Muscle layer of duodenum (tissue), 2 donors: ENCODE results near the gene OR7C1.
"Not testable (repeated sequence)": the region's sequence is repeated elsewhere in the genome, so short reads cannot be mapped to it uniquely, and the experiment has no call there.

Source experiments
- H3K27ac ChIP-seq: one replicate; pipeline ENCODE4 v1.7.0; 2013; ENCODE audit warnings: mild to moderate bottlenecking, low read length
- H3K27me3 ChIP-seq: one replicate; pipeline ENCODE4 v1.7.0; 2013; ENCODE audit warnings: low read depth, mild to moderate bottlenecking, control low read depth, low read length
- H3K36me3 ChIP-seq, 2 donors: one replicate each; pipeline ENCODE4 v1.7.0; 2013; ENCODE audit warnings: low read length in 2 of 2, control low read depth in 1 of 2, mild to moderate bottlenecking in 1 of 2; ENCODE audit not compliant: insufficient read depth in 2 of 2, control insufficient read depth in 1 of 2
- H3K4me1 ChIP-seq, 2 donors: one replicate each; pipeline ENCODE4 v1.7.0; 2013; ENCODE audit warnings: low read length in 2 of 2, mild to moderate bottlenecking in 2 of 2, control low read depth in 1 of 2, moderate library complexity in 1 of 2; ENCODE audit not compliant: insufficient read depth in 2 of 2, control insufficient read depth in 1 of 2
- H3K4me3 ChIP-seq, 2 donors: one replicate each; pipeline ENCODE4 v1.7.0; 2013; ENCODE audit warnings: low read length in 2 of 2, low read depth in 1 of 2, mild to moderate bottlenecking in 1 of 2
- H3K9me3 ChIP-seq, 2 donors: one replicate each; pipeline ENCODE4 v1.7.0; 2013; ENCODE audit warnings: low read length in 2 of 2, control low read depth in 1 of 2, mild to moderate bottlenecking in 1 of 2; ENCODE audit not compliant: control insufficient read depth in 1 of 2
- donor health status: healthy.

OR7C1 gene

DNA sequence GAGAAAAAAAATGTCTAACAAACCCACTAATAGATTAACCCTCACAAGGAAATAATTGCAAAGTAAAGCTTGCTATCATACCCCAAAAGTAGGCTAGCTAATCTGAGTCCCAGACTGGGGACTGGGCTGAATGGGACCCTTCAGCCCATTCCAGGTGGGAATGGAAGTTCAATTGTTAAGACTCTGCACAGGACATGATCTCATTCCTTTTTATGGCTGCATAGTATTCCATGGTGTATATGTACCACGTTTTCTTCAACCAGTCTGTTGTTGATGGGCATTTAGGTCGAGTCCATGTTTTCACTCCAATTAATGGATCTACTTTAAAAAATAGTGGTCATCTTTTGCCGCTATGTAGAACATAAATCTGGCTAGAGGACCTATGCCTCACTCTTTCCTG, 17.9 kb downstream of the OR7C1 start:
- Histone ChIP-seq H3K36me3 (no peaks in the 10 kb centered on the region), H3K4me1 (no peaks in the 10 kb centered on the region), H3K4me3 (no peak overlapping the region), H3K9me3 (no peaks in the 10 kb centered on the region), H3K27ac (no peak overlapping the region), H3K27me3 (no peaks in the 10 kb centered on the region)

DNA sequence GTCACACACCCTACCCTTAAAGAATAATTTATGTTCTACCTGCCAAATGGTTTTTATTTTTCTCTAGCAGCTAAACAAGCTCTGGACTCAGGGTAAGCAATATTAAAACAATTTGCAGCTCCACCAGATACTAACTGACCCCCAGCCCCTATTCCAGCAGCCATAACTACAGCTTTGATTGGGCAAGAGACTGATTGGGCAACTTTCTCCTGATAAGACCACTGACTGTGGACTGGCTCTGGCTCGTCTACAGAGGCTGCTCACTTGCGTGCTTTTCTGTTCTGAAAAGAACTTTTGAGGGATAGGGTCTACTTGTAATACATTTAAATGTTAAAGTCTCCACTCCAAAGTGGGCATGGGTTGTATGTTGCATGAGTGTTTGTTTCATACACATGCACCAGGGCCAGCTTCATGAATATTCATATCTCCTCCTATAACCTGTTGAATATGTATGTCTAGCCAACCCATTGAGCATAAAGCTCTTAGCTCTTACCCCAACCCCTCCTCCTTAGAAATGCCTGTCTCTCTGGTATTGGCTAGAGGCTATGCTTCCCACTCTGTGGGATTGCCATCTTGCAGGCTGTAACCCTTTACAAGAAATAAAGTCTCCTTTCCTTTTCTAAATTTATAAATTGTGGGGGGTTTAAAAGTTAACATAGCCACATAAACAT, 19.9 kb downstream of the OR7C1 start:
- no peak overlapping the region for H3K27ac ChIP-seq
- H3K27me3 ChIP-seq: no peaks in the 10 kb centered on the region
- H3K4me3 ChIP-seq: no peak overlapping the region
- H3K4me1 ChIP-seq: no peaks in the 10 kb centered on the region
- H3K36me3 ChIP-seq: no peaks in the 10 kb centered on the region
- no peaks in the 10 kb centered on the region for H3K9me3 ChIP-seq

DNA sequence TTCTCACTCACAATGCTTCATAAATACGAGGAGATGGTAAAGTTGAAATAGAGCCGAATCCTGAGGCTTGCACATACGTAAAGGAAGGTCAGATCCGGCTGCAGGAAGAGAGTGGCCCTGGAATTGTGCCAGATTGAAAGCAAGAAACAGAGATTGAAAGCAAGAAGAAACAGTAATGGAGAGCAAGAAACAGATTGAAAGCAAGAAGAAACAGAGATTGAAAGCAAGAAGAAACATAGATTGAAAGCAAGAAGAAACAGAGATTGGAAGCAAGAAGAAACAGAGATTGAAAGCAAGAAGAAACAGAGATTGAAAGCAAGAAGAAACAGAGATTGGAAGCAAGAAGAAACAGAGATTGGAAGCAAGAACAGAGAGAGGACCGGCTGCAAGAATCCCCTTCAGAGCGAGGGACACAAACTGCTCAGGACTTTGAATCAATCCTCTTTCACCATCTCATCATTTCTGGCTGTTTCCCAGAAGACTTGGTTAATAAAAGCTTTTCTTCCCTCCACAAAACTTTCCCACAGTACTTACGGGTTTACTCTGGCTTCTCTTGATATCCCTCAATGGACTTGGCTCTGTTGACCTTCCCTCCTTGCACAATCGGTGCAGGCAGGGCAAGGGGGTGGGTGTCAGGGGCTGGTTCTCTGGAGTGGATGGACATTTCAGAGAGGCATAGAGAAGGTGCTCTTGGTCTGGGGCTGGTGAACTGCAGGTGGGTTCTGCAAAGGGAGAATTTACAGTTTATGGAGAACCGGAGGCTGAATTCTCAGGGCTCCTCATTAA, 25.5 kb downstream of the OR7C1 start:
- Histone ChIP-seq H3K9me3 (no peaks in the 10 kb centered on the region), H3K4me1 (no peaks in the 10 kb centered on the region), H3K27ac (no peak overlapping the region), H3K4me3 (no peak overlapping the region), H3K36me3 (no peaks in the 10 kb centered on the region), H3K27me3 (no peaks in the 10 kb centered on the region)

DNA sequence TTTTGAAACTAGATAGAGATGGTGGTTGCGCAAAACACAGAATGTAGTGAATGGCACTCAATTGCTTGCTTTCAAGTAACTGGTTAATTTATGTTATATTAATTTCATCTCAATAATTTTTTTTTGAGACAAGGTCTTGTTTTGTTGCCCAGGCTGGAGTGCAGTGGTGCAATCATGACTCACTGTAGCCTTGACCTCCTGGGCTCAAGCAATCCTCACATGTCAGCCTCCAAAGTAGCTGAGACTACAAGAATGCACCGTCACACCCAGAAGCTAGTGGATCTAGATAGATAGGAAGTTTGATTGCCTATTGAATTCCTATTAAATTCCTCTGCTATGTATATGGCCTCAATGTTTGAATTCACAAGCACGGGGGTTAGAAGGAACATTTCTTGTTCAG, 30.2 kb downstream of the OR7C1 start:
- Histone ChIP-seq H3K9me3 (no peaks in the 10 kb centered on the region), H3K36me3 (no peaks in the 10 kb centered on the region), H3K4me1 (no peaks in the 10 kb centered on the region), H3K27ac (no peak overlapping the region), H3K27me3 (no peaks in the 10 kb centered on the region), H3K4me3 (no peak overlapping the region)

DNA sequence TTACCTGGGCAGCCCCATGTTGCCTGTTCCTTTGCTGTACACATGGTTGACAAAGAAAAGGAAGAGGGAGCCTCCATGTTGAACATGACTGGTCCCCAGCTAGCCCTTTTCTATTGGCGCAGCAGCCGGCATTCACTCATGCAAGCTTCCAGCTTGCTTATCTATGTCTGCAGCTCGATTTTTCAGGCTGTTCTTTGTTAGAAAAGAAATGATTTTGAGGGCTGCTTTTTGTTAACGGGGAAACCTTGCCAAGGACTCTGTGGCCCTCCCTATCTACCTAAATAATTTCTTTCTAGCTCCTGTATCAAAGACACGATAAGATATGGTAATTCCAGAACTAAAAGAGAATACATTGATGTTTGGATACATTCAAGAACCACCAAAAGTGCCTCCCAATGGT, 36.2 kb downstream of the OR7C1 start:
- Histone ChIP-seq H3K4me3 (no peak overlapping the region), H3K27me3 (no peaks in the 10 kb centered on the region), H3K4me1 (no peaks in the 10 kb centered on the region), H3K9me3 (no peaks in the 10 kb centered on the region), H3K36me3 (no peaks in the 10 kb centered on the region), H3K27ac (no peak overlapping the region)

DNA sequence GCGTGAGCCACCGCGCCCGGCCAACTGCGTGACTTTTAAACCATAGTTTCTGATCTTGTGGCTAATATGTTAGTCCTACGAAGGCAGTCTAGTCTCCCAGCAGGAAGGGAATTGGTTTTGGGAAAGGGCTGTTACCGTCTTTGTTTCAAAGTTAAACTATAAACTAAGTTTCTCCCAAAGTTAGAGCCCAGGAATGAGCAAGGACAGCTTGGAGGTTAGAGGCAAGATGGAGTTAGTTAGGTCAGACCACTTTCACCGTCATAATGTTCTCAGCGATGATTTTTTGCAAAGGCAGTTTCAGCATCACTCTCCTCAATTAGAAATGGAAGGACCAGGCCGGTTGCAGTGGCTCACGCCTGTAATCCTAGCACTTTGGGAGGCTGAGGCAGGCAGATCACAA, 39.0 kb downstream of the OR7C1 start:
- Histone ChIP-seq H3K4me3 (no peak overlapping the region), H3K27me3 (no peaks in the 10 kb centered on the region), H3K36me3 (no peaks in the 10 kb centered on the region), H3K27ac (no peak overlapping the region), H3K4me1 (no peaks in the 10 kb centered on the region), H3K9me3 (peaks cover 0 to 3% of the 10 kb centered on the region in 2 donors)

DNA sequence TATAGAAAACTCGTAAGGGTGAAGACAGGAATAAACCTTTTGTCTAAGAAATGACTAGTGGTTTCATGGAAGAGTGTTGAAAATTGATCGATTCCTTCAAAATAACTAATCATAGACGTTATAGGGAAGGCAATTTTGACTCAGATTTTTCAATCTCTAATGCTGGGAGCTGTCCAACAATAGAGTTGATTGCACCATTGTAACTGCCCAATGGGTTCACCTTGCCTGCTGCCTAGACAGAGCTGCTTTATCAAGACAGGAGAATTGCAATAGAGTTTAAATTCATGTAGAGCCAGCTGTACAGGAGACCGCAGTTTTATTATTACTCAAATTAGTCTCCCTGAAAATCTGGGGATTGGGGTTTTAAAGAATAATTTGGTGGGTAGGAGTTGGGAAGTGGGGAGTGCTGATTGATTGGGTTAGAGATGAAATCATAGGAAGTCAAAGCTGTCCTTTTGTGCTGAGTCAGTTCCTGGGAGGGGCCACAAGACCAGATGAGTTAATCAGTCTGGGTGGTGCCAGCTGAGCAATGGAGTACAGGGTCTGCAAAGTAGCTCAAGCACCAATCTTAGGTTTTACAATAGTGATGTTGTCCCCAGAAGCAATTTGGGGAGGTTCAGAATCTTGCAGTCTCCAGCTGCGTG, 39.8 kb downstream of the OR7C1 start:
- H3K4me3 ChIP-seq: no peak overlapping the region
- H3K27ac ChIP-seq: no peak overlapping the region
- no peaks in the 10 kb centered on the region for H3K27me3 ChIP-seq
- H3K36me3 ChIP-seq: no peaks in the 10 kb centered on the region
- H3K9me3 ChIP-seq: peaks cover 0 to 3% of the 10 kb centered on the region in 2 donors
- no peaks in the 10 kb centered on the region for H3K4me1 ChIP-seq

DNA sequence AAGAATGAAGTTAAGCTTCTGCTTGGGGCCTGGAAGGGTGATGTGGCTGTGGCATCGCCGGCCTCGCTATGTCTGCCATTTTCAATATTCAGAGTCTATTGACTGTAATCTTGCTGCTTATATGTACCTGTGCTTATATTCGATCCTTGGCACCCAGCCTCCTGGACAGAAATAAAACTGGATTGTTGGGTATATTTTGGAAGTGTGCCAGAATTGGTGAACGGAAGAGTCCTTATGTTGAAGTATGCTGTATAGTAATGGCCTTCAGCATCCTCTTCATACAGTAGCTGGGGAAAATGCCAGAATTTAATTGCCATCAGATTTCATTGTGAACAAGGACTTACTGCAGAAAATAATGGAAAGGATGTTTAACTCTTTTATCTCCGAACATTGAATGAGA, 42.7 kb downstream of the OR7C1 start:
- not testable (repeated sequence) for H3K27ac ChIP-seq, H3K4me1 ChIP-seq, H3K36me3 ChIP-seq, H3K9me3 ChIP-seq, H3K27me3 ChIP-seq, H3K4me3 ChIP-seq

DNA sequence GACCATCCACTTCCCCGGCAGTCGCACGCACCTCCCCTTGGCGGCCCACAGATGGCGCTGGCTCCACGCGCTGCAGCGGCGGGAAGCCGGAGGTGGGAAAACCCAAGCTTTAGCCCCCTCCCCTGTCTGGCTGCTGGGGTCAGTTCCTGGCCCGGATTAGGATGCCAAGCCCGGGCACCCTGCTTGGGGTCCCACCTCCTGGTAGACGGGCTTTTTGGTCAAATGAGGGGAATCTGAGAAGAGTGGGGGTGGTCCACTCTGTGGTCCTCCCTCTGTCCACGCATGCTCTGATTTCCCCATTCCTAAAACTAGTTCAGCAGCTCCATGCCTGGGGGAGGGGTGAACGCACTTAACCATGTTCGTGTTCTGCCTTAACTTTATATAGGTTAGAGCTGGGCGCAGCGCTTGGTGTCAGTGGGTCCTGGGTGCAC, 48.5 kb downstream of the OR7C1 start:
- Histone ChIP-seq H3K9me3 (peaks cover 0 to 6% of the 10 kb centered on the region in 2 donors), H3K27me3 (no peaks in the 10 kb centered on the region), H3K27ac (no peak overlapping the region), H3K4me1 (no peaks in the 10 kb centered on the region), H3K36me3 (no peaks in the 10 kb centered on the region), H3K4me3 (no peak overlapping the region)

DNA sequence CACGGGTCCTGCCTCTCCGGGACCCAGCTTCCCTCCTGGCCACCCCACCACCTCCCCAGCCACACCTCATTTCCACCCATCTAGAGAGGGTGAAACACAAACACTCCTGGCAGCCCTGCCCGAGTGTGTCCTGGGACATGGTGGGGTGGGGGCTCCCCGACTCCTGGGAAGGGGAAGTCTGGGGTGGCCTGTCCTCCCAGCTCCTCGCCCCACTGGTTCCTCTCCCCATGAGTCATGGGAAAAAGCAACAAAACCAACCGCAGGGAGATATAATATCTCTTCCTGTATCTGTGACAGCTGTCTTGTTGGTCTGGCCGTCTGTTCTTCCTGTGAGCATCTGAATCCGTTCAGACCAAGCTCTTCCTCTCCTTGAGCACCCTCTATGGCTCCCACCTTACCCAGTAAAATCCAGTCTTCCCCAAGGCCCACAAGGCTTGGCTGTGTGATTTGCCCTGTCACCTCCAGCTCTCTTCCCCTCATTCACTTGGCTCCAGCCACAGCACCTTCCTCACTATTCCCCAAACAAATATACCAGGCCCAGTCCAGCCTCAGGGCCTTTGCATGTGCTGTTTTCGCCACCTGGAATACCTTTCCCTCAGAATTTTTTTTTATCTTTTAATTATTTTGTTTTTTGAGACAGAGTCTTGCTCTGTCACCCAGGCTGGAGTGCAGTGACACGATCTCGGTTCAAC, 49.7 kb downstream of the OR7C1 start:
- H3K27ac ChIP-seq, H3K9me3 ChIP-seq, H3K27me3 ChIP-seq, H3K36me3 ChIP-seq, H3K4me1 ChIP-seq, H3K4me3 ChIP-seq: not testable (repeated sequence)

DNA sequence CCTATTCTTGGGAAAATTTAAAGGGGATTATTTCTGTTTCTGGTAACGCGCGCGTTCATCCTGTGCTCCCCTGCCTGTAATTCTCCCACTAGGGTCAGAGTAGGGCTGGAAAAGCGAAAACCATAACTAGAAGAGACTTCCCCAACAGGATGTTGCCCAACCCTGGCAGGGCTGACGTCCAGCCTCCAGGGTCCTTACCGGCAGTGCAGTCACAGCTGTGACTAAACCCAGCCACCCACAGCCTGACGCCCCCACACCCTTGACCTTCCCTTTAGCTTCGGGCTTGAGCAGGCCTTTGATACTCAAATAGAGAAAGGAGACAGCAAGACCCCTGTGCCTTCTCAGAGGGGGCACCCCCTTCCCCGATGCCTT, 50.3 kb downstream of the OR7C1 start:
- H3K36me3 ChIP-seq, H3K27me3 ChIP-seq, H3K4me1 ChIP-seq, H3K4me3 ChIP-seq, H3K27ac ChIP-seq, H3K9me3 ChIP-seq: not testable (repeated sequence)
